Effector CD4-positive, alpha-beta T cell (primary cell): ENCODE measurements around the gene ATP9B.
"Not testable (repeated sequence)": the region's sequence is repeated elsewhere in the genome, so short reads cannot be mapped to it uniquely, and the experiment has no call there.

ENCODE experiments used
- DNase-seq: peaks from one replicate; pipeline ENCODE4 v3.0.0-alpha.2; 2020

Gene ATP9B

DNA sequence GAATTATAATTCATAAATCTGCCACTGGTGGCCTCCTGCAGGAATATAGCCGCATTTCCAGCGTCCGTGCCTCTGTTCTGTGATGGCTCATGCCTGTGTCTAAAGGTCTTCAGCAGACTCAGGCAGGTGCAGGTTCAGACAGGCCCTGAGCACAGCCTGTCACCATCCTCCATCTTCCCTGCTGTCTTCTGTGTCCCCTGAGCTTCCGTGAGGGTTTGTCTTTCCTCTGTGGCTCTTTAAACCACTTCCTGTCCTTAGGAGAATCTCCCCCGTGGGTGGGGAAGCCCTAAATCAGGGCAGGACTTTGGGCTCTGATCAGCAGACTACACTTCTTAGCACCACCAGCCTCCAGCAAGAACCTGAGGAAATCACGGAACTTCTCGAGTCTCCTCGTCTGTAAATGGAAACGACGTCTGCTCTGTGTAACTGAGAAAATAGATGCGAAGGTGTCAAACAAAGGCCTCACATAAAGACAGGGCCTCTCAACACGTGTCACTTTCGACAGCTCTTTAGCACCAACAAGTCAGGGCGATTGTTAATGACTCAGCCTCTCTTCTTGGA is 302.4 kb downstream of the ATP9B start:
- DNase-seq: no peak

DNA sequence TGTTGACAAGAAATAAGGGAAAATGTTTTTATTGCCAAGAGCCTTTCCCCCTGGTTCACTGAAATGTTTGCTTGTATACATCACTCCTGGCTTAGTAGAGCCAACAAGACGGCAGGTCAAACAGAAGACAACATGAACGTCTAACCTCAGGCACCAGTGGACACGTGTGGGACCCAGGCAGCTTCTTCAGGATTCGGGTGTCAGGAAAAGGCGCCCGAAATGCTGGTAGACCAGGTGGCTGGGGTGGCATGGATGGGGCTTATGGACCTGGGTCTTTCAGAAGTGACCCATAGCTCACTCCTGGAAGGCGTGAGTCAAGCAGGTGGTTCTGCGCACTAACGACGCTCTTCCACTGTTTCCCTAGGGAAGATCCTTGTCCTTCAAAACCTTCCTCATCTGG is 303.3 kb downstream of the ATP9B start:
- DNase-seq: no peak

DNA sequence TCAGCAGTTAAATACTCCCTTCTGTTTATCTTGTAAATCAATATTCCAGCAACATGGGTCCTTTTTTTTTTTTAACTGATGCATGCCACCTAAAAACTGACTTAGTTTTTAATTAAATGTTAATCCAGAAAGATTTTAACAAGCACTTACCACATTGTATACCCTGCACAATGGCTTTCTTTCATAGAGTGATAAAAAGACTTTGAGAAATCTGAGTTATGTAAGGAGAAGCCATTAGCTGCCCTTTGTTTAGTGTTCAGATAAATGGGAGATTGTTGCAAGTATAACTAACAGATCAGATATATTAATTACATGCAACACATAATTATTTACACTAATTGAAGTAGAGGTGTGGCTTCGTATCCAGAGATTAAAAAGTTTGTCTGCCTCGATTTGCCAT is 303.8 kb downstream of the ATP9B start:
- no peak for DNase-seq

DNA sequence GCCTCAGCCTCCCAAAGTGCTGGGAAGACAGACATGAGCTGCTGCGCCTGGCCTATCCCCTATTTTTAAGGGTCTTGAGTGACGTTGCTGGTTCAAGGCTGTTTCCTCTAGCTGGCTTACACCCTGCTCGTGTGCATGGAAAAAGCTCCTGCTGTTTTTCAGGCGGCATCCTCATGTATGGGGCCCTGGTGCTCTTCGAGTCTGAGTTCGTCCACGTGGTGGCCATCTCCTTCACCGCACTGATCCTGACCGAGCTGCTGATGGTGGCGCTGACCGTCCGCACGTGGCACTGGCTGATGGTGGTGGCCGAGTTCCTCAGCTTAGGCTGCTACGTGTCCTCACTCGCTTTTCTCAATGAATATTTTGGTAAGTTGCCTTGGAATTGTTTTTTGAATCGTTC is 304.5 kb downstream of the ATP9B start:
- no peak for DNase-seq

DNA sequence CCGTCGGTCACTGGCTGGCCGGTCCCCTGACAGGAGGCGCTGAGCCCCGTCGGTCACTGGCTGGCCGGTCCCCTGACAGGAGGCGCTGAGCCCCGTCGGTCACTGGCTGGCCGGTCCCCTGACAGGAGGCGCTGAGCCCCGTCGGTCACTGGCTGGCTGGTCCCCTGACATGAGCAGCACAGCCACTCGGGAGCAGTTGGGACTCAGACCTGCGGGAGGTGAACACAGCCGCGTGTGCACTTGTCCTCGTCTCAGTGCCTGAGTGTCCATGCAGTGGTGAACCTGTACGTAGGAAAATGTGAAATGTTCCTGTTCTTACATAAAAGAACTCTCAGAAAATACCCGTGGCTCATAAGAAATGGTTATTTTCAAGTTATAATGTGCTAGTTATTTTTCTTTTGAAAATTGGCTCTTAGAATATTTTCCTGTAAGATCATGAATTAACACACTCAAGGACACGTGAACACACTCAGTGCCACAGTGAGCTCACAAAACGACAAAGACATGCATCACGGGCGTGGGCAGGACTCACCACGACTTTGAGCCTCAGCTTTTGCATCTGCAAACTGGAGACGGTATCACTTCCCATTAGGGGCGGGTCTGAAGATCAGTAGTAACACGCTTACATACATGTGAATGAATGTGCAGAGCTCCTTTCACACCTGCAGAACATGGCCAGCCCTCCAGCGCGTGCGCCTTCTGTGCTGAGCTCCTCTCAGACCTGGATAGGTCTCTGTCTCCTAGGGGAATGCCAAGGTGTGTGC is 305.4 kb downstream of the ATP9B start:
- DNase-seq: no peak

DNA sequence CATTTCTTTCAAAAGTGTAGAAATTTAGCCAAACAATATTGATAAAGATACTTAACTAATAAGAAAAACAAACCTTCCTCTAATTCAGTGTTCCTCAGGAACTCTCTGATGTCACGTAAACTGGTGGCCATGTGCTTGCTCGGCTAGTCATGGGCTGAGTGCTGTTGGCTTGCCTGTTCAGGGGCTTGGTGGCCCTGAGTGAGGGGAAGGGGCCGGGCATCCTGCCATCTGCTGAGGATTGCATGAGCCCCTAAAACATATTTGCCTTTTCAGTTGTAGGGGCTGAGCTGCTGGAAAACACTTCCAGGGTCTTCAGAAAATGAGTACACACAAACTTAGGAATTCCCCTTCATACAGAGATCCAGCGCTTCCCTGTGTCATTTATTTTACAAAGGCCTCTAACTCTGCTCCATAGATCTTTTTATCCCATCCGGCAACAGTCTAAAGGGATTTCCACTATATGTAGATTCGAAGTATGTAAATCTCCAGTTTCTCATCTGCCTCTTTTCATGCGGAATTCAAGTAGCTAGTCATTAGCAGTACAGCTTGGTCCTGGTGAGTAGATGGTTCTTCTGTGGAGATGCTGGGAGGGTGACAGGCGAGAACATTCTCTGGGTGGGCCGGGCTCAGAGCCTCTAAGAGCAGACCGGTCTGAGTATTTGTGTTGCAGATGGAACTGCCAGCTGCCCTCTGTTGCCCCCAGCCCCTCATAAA is 306.4 kb downstream of the ATP9B start:
- DNase-seq: no peak

DNA sequence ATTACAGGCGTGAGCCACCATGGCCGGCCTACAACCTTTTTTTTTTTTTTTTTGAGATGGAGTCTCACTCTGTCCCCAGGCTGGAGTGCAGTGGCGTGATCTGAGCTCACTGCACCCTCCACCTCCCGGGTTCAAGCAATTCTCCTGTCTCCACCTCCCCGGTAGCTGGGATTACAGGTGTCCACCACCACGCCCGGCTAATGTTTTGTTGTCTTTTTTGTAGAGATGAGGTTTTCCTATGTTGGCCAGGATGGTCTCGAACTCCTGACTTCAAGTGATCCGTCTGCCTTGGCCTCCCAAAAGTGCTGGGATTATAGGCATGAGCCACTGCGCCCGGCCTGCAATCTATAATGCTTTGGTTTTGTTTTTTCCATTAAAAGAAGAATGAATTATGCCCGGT is 307.5 kb downstream of the ATP9B start:
- not testable (repeated sequence) for DNase-seq

DNA sequence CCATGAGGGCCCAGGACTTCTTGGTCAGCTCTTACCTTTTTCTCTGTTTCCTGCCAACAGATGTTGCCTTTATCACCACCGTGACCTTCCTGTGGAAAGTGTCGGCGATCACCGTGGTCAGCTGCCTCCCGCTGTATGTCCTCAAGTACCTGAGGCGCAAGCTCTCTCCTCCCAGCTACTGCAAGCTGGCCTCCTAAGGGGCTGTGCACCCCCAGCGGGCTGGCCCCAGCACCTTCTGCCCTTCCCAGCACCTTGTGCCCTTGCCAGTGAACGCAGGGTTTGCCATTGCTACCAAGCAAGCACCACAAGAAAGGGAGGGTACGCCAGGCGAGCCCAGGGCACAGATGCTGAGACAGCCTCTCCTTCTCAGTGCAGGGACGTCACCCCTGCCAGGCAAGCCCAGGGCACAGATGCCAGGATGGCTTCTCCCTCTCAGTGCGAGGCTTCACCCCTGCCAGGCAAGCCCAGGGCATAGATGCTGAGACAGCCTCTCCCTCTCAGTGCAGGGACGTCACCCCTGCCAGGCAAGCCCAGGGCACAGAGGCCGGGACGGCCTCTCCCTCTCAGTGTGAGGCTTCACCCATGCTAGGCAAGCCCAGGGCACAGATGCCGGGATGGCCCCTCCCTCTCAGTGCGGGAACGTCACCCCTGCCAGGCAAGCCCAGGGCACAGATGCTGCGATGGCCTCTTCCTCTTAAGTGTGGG is 308.1 kb downstream of the ATP9B start:
- DNase-seq: no peak

DNA sequence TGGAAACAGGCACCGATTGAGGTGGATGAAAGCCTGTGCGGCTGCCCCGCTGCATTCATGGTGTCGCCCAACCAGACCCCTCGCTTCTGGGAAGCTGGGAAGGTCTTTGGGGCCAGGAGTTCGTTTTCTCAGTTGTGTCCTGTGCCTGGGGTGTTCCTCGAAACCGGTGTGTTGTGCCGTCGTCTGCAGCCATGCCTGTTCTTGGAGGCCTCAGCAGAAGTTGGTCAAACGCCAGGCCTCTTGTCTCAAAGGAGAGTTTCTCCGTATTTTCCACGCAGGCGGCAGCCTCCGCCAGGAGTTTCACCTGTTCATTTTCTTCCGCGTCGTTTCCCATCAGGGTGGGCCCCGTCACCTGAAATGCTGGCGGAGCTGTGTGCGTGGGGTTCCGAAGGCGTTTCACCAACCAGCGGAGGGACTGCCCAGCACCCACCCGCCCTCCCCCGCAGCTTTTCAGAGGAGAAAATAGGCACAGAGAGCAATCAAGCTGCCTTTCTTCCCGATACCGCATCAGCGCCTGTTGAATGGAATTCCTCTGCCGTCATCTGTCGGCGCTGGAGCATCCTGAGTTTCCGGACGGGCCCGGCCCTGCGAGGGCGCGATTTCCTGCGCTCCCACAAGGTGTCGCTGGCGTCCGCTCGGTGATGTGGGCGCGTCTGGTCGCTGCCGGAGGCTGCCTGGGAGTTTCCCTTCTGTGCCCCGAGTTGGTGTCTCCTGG is 309.5 kb downstream of the ATP9B start:
- peak; percentile 83 for DNase-seq

DNA sequence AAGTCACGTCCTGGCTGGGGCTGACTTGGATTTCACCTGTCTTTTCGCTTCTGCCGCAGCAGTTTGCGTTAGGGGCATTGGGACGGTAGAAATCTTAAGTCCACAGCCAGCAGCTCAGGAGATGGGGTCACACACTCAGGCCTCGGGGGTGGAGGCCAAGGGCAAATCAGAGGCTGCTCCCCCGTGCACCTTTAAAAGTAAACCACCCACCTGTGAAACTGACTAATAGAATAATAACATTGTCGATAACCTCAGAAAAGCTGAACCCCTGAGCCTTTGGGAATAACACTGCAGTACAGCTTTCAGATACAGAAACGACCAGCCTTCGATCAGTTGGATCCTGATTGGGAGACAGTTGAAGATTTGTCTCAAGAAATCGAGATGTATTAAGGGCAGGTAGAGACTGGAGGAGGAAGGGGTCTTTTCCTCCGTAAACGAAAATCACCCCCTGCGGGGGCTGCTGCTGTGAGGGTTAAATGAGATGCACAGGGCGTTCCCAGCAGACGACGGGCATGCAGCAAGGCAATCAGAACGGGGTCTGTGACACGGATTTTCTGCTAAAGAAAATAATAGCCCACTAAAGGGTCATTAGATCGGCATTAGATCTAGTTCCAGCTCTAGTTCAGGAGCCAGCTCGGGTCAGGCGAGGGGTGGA is 310.2 kb downstream of the ATP9B start:
- DNase-seq: no peak

DNA sequence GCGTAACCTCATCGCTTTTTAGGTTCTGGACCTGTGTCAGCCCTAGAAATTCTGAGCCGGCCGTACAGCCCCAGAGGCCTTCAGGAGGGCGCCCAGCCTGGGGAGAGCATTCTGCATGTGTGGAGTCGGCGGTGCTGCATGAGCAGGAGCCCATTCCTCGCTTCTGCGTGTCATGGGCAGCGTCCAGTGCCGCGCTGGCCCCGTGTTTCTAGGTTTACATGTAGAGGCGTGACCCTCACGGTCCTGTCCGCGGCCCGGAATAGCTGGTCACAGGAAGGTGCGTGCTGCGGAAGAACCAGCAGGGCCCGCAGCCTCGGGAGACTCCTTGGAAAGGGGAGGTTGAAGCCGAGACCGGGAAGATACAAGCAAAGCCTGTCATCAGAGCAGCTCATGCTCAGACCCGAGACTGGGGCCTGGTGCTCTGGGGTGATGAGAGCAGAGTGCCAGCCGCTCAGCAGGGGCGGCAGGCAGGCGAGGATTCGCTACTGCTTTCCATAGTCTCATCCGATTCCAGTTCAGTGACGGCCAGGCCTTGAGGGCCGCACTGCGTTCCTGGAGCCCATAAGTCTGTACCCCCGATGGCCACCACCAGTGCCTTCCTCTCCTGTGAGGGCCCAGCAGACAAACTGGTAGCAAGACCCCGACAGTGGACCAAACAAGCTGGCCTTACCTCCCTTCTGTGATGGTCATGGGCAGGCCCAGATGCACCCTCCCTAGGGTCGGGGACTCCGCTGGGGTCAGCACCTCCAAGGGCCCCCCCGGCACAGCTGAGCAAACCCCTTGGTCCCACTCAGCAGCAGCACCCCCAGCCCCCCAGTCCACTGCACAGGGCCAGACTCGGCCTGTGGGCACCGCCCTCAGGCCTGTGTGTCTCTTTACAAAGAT is 311.0 kb downstream of the ATP9B start:
- no peak for DNase-seq

DNA sequence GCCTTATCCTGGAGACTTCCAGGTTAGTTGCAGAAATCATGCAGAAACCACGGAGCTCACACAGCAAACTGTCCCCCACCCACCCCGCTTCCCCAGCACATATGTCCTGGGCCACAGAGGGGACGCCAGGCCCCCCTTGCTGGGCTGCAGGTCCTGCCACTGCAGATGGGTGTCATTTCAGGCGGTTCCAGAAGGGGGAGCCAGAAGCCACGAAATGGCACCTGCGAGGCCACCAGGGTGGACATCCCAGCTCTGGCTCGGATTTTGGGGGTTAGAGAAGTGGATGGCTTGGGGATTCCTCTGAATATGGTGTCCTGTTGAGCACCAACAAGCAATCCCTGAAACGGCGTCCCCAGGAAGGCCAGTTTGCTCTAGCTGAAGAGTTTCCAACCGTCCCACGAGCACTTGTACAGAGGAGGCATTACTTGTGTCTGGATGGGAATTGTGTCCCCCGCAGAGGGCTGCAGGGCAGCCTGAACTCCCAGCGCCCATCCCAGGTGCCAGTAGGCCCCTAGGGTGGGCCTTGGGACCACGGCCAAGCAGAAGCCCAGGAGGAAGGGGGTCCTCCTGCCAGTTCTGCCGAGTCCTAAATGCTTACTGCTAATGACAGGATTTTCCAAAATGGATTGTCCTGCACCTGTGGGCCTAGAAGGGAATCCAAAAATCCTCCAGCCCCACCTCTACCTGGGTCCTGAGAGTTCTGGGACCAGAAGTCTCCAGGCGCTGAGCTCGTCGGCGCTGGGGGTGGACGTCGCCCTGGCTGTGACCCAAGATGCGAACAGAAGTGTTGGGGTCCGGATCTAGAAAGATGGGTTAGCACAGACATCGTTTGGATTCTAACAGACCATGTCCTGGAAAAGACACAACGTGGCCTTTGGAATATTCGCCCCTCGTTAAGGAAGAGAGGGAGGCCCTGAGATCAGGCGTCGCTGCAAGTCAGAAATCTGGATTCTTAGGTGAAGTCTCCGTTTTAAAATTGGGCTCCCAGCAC is 311.9 kb downstream of the ATP9B start:
- DNase-seq: peak; percentile 65

DNA sequence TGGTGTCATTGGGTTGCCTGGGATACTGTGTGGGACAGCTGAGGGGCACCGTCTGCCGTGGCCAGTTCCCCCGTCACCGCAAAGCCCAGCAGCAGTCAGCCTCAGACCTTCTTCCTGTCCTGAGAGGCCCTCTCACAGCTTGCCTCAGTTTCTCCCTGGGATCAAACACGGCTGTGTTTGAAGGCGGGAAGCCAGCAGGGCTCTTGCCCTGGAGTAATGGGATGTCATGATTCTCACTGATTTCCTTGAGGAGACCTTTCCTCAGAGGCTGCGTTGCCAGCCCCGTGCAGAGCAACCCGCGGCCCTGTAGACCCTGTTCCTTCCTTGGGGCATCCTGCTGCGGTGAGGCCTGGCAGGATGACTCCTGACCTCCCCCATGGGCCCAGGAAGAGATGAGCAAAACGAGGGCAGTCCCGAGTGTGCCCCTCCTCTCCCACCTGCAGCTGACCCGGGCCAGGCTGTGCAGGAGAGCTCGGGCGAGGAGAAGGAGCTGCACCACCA is 312.7 kb downstream of the ATP9B start:
- DNase-seq: no peak

DNA sequence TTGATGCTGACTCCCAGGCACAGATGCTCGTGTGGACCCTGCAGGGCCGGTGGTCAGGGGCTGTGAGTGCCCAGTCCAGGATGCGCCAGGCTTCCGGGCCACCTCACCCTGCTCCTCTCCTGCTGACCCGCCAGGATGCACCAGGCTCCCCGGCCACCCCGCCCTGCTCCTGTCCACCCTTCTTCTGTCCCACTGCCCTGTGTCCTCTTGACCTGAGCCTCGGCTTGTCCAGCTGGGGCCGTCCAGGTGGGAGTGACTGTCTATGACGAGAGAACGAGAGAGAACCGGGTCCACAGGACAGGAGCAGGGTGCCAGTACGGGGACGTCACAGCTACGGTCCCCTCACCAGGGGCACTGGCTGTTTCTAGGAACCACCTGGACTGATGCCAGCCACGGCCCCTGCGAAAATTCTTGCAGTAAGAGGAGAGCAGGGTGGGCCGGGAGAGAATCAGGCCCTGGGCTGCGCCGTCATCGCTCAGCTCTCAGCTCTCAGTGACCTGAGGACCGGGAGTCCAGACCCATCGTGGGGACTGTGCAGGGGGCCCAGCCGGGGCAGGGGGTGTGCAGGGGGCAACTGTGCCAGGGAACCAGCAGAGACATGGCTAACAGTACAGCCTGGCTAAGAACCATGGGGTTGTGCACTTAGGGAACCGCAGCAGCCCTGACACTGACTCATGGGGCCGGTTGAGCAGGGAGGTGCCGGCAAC is 313.6 kb downstream of the ATP9B start:
- no peak for DNase-seq

DNA sequence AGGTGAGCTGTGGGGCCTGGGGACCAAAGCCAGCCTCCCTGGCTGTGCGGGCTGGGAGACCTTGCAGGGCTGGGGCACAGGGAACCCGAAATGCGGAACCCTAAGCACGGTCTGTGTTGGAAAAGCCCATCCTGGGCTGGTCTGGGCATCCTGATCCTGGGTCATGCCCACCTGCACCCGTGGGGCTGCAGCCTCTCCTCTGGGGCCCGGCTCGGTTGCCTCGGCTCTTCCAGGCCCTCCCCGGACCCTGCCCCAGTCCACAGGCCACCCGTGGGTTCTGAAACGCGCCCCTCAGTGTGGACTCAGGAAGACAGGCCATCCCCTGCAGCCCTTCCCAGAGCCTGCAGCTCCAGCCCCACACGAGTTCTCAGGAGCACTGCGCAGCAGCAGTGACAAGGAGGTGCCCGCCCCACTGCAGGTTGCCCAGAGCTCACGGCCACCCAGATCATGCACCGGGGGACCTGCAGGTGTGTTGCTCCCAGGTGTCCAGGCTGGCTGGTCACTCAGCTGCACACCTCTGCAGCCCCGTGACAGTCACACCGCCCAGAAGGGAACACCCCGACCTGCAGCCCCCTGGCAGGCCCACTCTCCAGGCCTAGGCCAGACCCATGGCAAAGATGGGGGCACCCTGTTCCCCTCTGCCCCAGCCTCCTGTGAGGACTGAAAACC is 314.3 kb downstream of the ATP9B start:
- no peak for DNase-seq

DNA sequence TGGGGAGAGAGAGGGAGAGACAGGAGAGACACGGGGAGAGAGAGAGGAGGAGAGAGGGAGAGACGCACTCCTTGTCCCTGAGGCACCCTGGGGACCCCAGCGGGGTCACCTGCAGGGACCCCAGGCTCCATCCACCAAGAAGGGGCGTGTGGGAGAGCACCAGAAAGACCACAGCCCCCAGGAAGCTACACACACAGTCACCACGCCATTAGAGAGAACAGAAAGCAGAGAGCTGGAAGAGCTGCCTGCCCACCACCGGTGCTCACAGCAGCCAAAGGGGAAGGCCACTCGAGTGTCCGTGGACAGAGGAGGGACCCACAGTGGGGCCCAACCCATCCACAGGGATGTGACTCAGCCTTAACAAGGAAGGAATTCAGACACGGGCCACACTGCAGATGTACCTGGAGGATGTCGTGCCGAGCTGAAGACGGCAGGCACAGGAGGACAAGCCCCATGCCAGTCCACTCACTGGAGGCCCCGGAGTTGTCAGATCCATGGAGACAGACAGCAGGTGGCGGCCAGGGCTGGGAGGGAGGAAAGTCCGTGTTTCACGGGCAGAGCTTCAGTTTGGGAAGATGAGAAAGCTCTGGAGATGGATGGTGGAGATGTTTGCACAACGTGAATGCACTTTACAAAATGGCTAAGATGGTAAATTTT is 315.1 kb downstream of the ATP9B start:
- DNase-seq: no peak

DNA sequence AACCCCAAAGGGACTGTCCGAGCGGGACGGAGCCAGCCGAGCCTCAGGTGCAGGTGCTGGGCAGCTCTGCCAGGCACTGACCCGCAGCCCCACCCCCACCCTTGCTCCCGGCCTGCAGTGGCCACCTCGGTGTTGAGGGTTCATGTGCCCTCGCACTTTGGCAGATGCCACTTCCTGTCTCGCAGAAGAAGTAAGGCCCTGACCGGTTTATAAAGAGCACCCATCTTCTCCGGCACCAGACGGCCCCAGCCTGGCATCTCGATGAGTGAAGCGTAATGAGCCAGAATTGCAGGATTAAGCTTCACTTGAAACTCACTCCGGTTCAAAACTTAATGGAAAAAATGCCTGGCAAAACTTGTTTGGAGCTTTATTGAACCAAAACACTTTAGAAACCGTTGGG is 315.6 kb downstream of the ATP9B start:
- DNase-seq: no peak

DNA sequence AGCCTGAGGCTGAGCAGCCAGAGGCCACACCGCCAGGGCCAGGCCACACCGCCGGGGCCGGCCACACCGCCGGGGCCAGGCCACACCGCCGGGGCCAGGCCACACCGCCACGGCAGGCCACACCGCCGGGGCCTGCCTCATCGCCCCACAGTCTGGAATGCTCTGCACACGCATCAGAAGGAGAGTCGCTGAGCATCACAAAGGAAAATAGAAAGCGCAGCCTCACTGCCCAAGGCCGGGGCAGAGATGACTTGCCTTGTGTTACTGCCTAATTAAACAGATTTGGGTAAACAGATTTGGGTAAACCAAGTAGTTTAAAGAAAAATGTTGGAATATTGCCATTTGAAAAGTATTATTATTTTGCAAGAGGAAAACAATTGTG is 316.1 kb downstream of the ATP9B start:
- DNase-seq: no peak
